Esophagus squamous epithelium (tissue), 5 donors: ENCODE measurements around the gene PTPN1. TPM values are rescaled to one million over a fixed set of nuclear protein-coding genes. Genes with fewer than 3 reads are reported as not detected.
A peak's percentile ranks its signal among the peaks of the same experiment; 100 is the strongest.
"Not testable (repeated sequence)": the region's sequence is repeated elsewhere in the genome, so short reads cannot be mapped to it uniquely, and the experiment has no call there.

Source experiments
- DNase-seq: peaks from one replicate; lab custom pipeline; 2025; lab: John Stamatoyannopoulos, UW
- H3K27ac ChIP-seq, 4 donors: fragments of 200-600 bp; sonication (generic); one replicate each; pipeline ENCODE4 v1.5.1; 2016 to 2019; ENCODE audit warnings: mild to moderate bottlenecking in 1 of 4
- H3K27me3 ChIP-seq, 4 donors: fragments of 200-600 bp; sonication (generic); 1 replicate in 3 of 4; 2 replicates in 1 of 4; pipeline versions ENCODE4 v1.5.1 to v1.6.0; 2017 to 2021; ENCODE audit warnings: antibody characterized with exemption in 1 of 4
- H3K36me3 ChIP-seq, 3 donors: fragments of 200-600 bp; sonication (generic); one replicate each; pipeline ENCODE4 v1.5.1; 2016 to 2019
- H3K4me1 ChIP-seq, 3 donors: fragments of 200-600 bp; sonication (generic); one replicate each; pipeline ENCODE4 v1.5.1; 2017 to 2019
- H3K4me3 ChIP-seq, 4 donors: fragments of 200-600 bp; sonication (generic); 1 replicate in 3 of 4; 2 replicates in 1 of 4; pipeline ENCODE4 v1.5.1; 2016 to 2019; ENCODE audit warnings: mild to moderate bottlenecking in 2 of 4, moderate library complexity in 1 of 4
- H3K9me3 ChIP-seq, 3 donors: fragments of 200-600 bp; sonication (generic); one replicate each; pipeline ENCODE4 v1.5.1; 2016 to 2019
- CTCF ChIP-seq, 6 experiments: fragments of 450-650 bp in 4 of 6; fragments of 200-600 bp in 2 of 6; sonication (generic) in 2 of 6; IDR thresholded peaks; one replicate each; pipeline ENCODE4 v1.5.1; 2016 to 2019; ENCODE audit warnings: antibody characterized with exemption in 6 of 6, mild to moderate bottlenecking in 4 of 6, moderate library complexity in 4 of 6
- POLR2A ChIP-seq, 4 donors: fragments of 450-650 bp; IDR thresholded peaks; one replicate each; pipeline ENCODE4 v1.6.1; 2017; ENCODE audit warnings: antibody characterized with exemption in 4 of 4, mild to moderate bottlenecking in 4 of 4, moderate library complexity in 3 of 4
- WGBS, 2 donors: methylation state at CpG; one replicate each; pipeline ENCODE4 v1.1.5; 2018; 5-methylcytosine and 5-hydroxymethylcytosine counted together
- intact Hi-C: fragments of 100-400 bp; cut with DNase I; formaldehyde crosslinking; loops from one replicate; pipeline ENCODE4 v1.15.0; 2022
- total RNA-seq, 4 donors: library from RNA; depleted of rRNA; stranded (reverse); fragments of >200 nt; gene quantifications; one replicate each; pipeline ENCODE4 v1.1.0, GENCODE V29; 2016
- donor health status: DM: yes; HTN: yes; CAD: no.

The PTPN1 gene
- total RNA-seq, 4 donors from 2014 or later, result 23.6 to 30.6 (median 29.0) TPM

- Histone ChIP-seq H3K27me3 (no peaks in the 10 kb centered on the region), H3K4me1 (no peaks in the 10 kb centered on the region), H3K27ac (no peak overlapping the region), H3K4me3 (no peak overlapping the region), H3K36me3 (no peaks in the 10 kb centered on the region), H3K9me3 (peaks cover 0 to 9% (median 9%) of the 10 kb centered on the region in 3 donors)
- intact Hi-C loops, result no loop called here
- 56% methylated on average over 1 of the region's 1 CpG; no CpG with 5 or more reads in 1 of the 2 donors for WGBS, 2 donors
- TF ChIP-seq CTCF (IDR thresholded peaks at IDR 0.05) (no peak), POLR2A (IDR thresholded peaks at IDR 0.05) (no peak)
- no peak for DNase-seq
Observed at GRCh38 chr20:50618537-50618936, 108.4 kb downstream of the PTPN1 start.

- intact Hi-C loops, DNase-seq, H3K36me3 ChIP-seq, H3K9me3 ChIP-seq, H3K4me1 ChIP-seq, H3K27me3 ChIP-seq, H3K27ac ChIP-seq, H3K4me3 ChIP-seq: not testable (repeated sequence)
- 97 to 99% methylated on average over 9 of the region's 9 CpGs for WGBS, 2 donors
Observed at GRCh38 chr20:50620459-50620858, 110.3 kb downstream of the PTPN1 start.

GRCh38 chr20:50621068-50621665 lies 111.0 kb downstream of the PTPN1 start:
- Histone ChIP-seq H3K36me3 (no peaks in the 10 kb centered on the region), H3K4me3 (no peak overlapping the region), H3K4me1 (peaks cover 0 to 5% (median 4%) of the 10 kb centered on the region in 3 donors), H3K27me3 (no peaks in the 10 kb centered on the region), H3K9me3 (peaks cover 0 to 9% (median 9%) of the 10 kb centered on the region in 3 donors), H3K27ac (no peak overlapping the region)
- WGBS, 2 donors, result 54 to 88% methylated on average over 3 of the region's 4 CpGs
- no peak for DNase-seq
- TF ChIP-seq CTCF (IDR thresholded peaks at IDR 0.05), result no peak
- TF ChIP-seq POLR2A (IDR thresholded peaks at IDR 0.05), result no peak
- intact Hi-C loops, result no loop called here

DNA sequence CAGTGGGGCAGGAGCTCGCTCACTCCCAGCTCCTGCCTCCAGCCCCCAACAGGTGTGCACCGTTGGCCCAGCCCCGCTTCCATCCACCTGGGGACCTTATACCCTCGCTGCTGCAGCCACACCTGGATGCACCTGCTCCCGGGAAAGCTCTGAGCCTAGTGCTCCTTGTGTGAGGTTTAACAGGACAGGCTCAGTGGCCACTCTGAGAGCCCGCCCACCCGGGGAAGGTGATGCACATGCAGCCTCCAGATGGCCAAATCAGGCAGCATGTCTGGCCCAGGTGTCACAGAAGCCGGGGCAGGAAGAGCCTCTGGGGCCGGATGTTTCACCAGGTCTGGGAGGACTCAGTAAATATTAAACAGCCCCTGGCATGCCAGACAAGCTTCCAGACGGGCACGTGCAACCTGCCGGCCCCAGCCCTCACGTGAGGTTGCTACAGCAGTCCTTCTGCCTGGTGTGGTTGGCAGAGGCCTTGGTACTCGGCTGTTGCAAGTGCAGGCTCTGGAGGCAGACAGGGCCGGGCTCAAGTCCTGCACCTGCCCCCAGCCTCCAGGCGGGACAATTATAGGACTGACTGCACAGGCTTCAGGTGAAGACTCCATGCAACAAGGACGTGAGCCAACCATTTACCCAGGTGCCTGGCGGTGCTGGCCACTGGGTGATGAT lies 114.3 kb downstream of the PTPN1 start:
- Histone ChIP-seq H3K4me3 (no peak overlapping the region), H3K9me3 (peaks cover 0 to 9% (median 9%) of the 10 kb centered on the region in 3 donors), H3K36me3 (no peaks in the 10 kb centered on the region), H3K27me3 (no peaks in the 10 kb centered on the region), H3K27ac (no peak overlapping the region), H3K4me1 (peaks cover 0 to 13% (median 8%) of the 10 kb centered on the region in 3 donors)
- 40 to 73% methylated on average over 4 to 8 of the region's 18 CpGs for WGBS, 2 donors
- no peak for DNase-seq
- TF ChIP-seq POLR2A (IDR thresholded peaks at IDR 0.05) (no peak), CTCF (IDR thresholded peaks at IDR 0.05) (no peak)
- intact Hi-C loops, result no loop called here

DNA sequence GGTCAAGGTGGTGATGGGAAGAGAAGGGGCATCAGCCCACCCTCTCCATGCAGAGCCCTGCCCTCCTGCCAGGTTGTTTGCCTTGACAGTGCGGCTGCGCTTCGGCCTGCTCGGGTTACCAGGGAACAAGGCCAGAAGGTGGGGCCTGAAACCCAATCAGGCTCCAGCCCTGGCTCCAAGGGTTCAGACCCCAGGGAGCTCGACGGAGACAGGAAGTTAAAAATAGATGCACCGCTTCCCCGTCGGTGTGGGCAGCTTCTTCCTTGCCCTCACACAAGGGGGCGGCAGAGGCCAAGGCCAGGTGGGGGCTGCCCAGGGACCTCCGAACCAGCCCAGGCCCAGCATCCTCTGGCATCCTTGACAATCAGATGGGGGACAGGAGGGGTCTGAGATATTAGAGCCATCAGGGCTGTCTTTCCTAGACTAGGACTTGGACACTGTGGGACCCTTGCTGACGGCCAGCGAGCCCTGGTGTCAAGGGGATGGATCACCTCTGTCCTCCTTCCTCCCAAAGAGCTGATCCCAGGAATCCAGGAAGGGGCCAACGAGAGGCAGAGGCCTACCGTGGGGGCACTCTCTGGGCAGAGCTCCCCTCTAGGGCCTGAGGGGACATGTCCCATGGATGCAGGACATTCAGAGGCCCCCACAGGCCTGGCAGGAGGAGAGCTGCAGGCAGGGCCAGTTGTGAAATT lies 115.9 kb downstream of the PTPN1 start:
- Histone ChIP-seq H3K4me3 (no peak overlapping the region), H3K27me3 (no peaks in the 10 kb centered on the region), H3K36me3 (no peaks in the 10 kb centered on the region), H3K4me1 (peaks cover 0 to 16% (median 9%) of the 10 kb centered on the region in 3 donors), H3K27ac (peak overlapping the region in 2 of 4 donors; percentile 17 to 43), H3K9me3 (peaks cover 0 to 4% (median 3%) of the 10 kb centered on the region in 3 donors)
- intact Hi-C loops, result no loop called here
- 48 to 60% methylated on average over 4 of the region's 15 CpGs for WGBS, 2 donors
- no peak for DNase-seq
- peak in 5 of 6 experiments; percentile 33 to 48 (median 35) for TF ChIP-seq CTCF (IDR thresholded peaks at IDR 0.05)
- no peak for TF ChIP-seq POLR2A (IDR thresholded peaks at IDR 0.05)
